Measurements from ENCODE around the gene PTTG1IP2. TPM values are rescaled to one million over a fixed set of nuclear protein-coding genes. Genes with fewer than 3 reads are reported as not detected.

PTTG1IP2 gene
- not detected for total RNA-seq
- not detected for polyA plus RNA-seq
- not detected for total RNA-seq

DNA sequence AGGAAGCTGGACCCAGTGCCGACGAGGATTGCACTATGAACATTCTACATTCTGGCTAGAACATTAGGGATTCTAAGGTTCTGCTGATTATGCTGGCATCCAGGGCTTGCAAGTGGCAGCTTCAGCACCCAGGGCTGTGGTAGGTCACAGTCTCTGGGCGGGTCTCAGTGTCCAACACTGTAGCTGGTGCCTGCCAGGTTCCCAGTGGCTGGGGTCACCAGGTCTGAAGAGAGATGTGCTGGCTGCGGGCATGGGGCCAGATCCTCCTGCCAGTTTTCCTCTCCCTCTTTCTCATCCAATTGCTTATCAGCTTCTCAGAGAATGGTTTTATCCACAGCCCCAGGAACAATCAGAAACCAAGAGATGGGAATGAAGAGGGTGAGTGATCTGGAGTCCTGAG, at the start of gene PTTG1IP2:
PTTG1IP2 (plus strand) TSS at position 86 of the 400 bp plus-strand sequence; CDS start at position 234, 148 bp downstream.
- Histone ChIP-seq H3K4me1 (ENCODE audit: control insufficient read depth in 2 of 2, insufficient read depth in 2 of 2, low read length in 2 of 2) (no peaks in the 10 kb centered on the region), H3K36me3 (ENCODE audit: control insufficient read depth in 2 of 3, insufficient read depth in 3 of 3, low read length in 3 of 3) (no peaks in the 10 kb centered on the region), H3K27ac (ENCODE audit: low read depth, low read length) (no peak within 1 kb of the TSS), H3K27me3 (ENCODE audit: control insufficient read depth in 2 of 2, insufficient read depth in 2 of 2, low read length in 2 of 2) (peaks cover 0 to 4% of the 10 kb centered on the region in 2 donors), H3K4me3 (ENCODE audit: low read length) (no peak within 1 kb of the TSS), H3K9me3 (ENCODE audit: control insufficient read depth in 2 of 3, low read length in 3 of 3) (peaks cover 0 to under 1% (median 0%) of the 10 kb centered on the region in 3 experiments)
- Mint-ChIP-seq H3K9me3 (peaks cover 7 to 16% (median 12%) of the 10 kb centered on the region in 11 donors), H3K4me3 (no peak within 1 kb of the TSS), H3K27me3 (peaks cover 4 to 23% (median 11%) of the 10 kb centered on the region in 5 donors), H3K27ac (no peak within 1 kb of the TSS), H3K36me3 (peaks cover 0 to 15% (median 8%) of the 10 kb centered on the region in 5 donors), H3K4me1 (peaks cover 0 to 1% (median 0%) of the 10 kb centered on the region in 7 donors)
- DNase-seq (no peak), ATAC-seq (no peak)
- ChIA-PET POLR2A (no interaction called here), CTCF (no interaction called here)
- intact Hi-C loops (cut with micrococcal nuclease), result no loop called here

DNA sequence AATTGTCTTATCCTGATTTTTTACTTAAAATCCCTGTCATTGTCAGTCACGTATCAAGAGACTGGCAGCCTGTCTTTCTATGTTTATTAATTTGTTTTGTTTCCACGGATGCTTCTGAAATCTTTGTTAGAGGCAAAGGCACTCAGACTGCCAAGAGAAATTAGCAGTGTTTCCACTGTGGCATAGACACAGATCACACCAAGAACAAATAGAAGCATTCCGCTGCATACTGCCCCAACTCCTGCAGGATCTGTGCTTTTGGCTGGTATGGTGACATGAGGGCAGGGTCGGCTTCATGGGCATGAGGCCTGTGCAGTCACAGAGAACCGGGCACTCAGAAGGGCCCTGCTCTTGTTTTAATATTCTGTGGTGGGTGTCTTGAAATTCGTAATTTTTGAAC, 47.8 kb upstream of the PTTG1IP2 start:
- ATAC-seq (no peak), DNase-seq (no peak)
- ChIA-PET CTCF (no interaction called here), POLR2A (no interaction called here)
- no peak overlapping the region for H3K27ac Mint-ChIP-seq
- intact Hi-C loops (cut with micrococcal nuclease), result no loop called here
- no peaks in the 10 kb centered on the region for H3K27me3 Mint-ChIP-seq
- Histone ChIP-seq H3K9me3 (ENCODE audit: control insufficient read depth in 2 of 3, low read length in 3 of 3) (no peaks in the 10 kb centered on the region), H3K4me3 (ENCODE audit: low read length) (no peak overlapping the region), H3K27me3 (ENCODE audit: control insufficient read depth in 2 of 2, insufficient read depth in 2 of 2, low read length in 2 of 2) (no peaks in the 10 kb centered on the region), H3K36me3 (ENCODE audit: control insufficient read depth in 2 of 3, insufficient read depth in 3 of 3, low read length in 3 of 3) (no peaks in the 10 kb centered on the region), H3K4me1 (ENCODE audit: control insufficient read depth in 2 of 2, insufficient read depth in 2 of 2, low read length in 2 of 2) (no peaks in the 10 kb centered on the region), H3K27ac (ENCODE audit: low read depth, low read length) (no peak overlapping the region)
- no peak overlapping the region for H3K4me3 Mint-ChIP-seq
- H3K4me1 Mint-ChIP-seq, result peaks cover 0 to 16% (median 0%) of the 10 kb centered on the region in 7 donors
- no peaks in the 10 kb centered on the region for H3K9me3 Mint-ChIP-seq
- no peaks in the 10 kb centered on the region for H3K36me3 Mint-ChIP-seq

GRCh38 chr7:90424720-90425119, 44.7 kb upstream of the PTTG1IP2 start:
- CTCF ChIA-PET, result no interaction called here
- intact Hi-C loops (cut with micrococcal nuclease), result loop anchor here (1.0 to 5.0 kb wide), 3 partner anchors 78 to 1877 kb away; partner anchors contain the start of genes CFAP69 (in 2 of the 2) and GTPBP10 (in 1 of the 2)

GRCh38 chr7:90425376-90425775, 44.1 kb upstream of the PTTG1IP2 start:
- Mint-ChIP-seq H3K36me3 (no peaks in the 10 kb centered on the region), H3K4me3 (no peak overlapping the region), H3K27ac (peak overlapping the region in 2 of 9 donors; percentile 26 to 60), H3K27me3 (peaks cover 0 to 16% (median 13%) of the 10 kb centered on the region in 5 donors), H3K4me1 (peaks cover 0 to 16% (median 0%) of the 10 kb centered on the region in 7 donors), H3K9me3 (no peaks in the 10 kb centered on the region)
- Histone ChIP-seq H3K27me3 (ENCODE audit: control insufficient read depth in 2 of 2, insufficient read depth in 2 of 2, low read length in 2 of 2) (no peaks in the 10 kb centered on the region), H3K4me3 (ENCODE audit: low read length) (no peak overlapping the region), H3K4me1 (ENCODE audit: control insufficient read depth in 2 of 2, insufficient read depth in 2 of 2, low read length in 2 of 2) (no peaks in the 10 kb centered on the region), H3K27ac (ENCODE audit: low read depth, low read length) (no peak overlapping the region), H3K9me3 (ENCODE audit: control insufficient read depth in 2 of 3, low read length in 3 of 3) (no peaks in the 10 kb centered on the region), H3K36me3 (ENCODE audit: control insufficient read depth in 2 of 3, insufficient read depth in 3 of 3, low read length in 3 of 3) (no peaks in the 10 kb centered on the region)
- intact Hi-C loops (cut with micrococcal nuclease), result loop anchor here (1.0 to 5.0 kb wide), 3 partner anchors 79 to 1878 kb away; partner anchors contain the start of genes CFAP69 (in 2 of the 2) and GTPBP10 (in 1 of the 2)
- CTCF ChIA-PET, result interaction anchor here (1.5 to 4.7 kb wide), 2 partner anchors 113 to 272 kb away, joined by 5 to 47 read pairs; partner anchors contain the start of gene STEAP1
- POLR2A ChIA-PET, result no interaction called here
- ATAC-seq (no peak), DNase-seq (no peak)

More at GRCh38 chr7:90424720-90425119, 44.7 kb upstream of the PTTG1IP2 start:
- ATAC-seq (no peak), DNase-seq (no peak)
- H3K9me3 Mint-ChIP-seq, result no peaks in the 10 kb centered on the region
- Histone ChIP-seq H3K4me3 (ENCODE audit: low read length) (no peak overlapping the region), H3K4me1 (ENCODE audit: control insufficient read depth in 2 of 2, insufficient read depth in 2 of 2, low read length in 2 of 2) (no peaks in the 10 kb centered on the region), H3K27ac (ENCODE audit: low read depth, low read length) (no peak overlapping the region), H3K27me3 (ENCODE audit: control insufficient read depth in 2 of 2, insufficient read depth in 2 of 2, low read length in 2 of 2) (no peaks in the 10 kb centered on the region), H3K9me3 (ENCODE audit: control insufficient read depth in 2 of 3, low read length in 3 of 3) (no peaks in the 10 kb centered on the region), H3K36me3 (ENCODE audit: control insufficient read depth in 2 of 3, insufficient read depth in 3 of 3, low read length in 3 of 3) (no peaks in the 10 kb centered on the region)
- peaks cover 0 to 16% (median 0%) of the 10 kb centered on the region in 7 donors for H3K4me1 Mint-ChIP-seq
- peaks cover 0 to 11% (median 7%) of the 10 kb centered on the region in 5 donors for H3K27me3 Mint-ChIP-seq
- H3K4me3 Mint-ChIP-seq, result peak overlapping the region in 1 of 10 donors; percentile 23
- POLR2A ChIA-PET, result no interaction called here
- H3K27ac Mint-ChIP-seq, result peak overlapping the region in 2 of 9 donors; percentile 26 to 60
- H3K36me3 Mint-ChIP-seq, result no peaks in the 10 kb centered on the region

DNA sequence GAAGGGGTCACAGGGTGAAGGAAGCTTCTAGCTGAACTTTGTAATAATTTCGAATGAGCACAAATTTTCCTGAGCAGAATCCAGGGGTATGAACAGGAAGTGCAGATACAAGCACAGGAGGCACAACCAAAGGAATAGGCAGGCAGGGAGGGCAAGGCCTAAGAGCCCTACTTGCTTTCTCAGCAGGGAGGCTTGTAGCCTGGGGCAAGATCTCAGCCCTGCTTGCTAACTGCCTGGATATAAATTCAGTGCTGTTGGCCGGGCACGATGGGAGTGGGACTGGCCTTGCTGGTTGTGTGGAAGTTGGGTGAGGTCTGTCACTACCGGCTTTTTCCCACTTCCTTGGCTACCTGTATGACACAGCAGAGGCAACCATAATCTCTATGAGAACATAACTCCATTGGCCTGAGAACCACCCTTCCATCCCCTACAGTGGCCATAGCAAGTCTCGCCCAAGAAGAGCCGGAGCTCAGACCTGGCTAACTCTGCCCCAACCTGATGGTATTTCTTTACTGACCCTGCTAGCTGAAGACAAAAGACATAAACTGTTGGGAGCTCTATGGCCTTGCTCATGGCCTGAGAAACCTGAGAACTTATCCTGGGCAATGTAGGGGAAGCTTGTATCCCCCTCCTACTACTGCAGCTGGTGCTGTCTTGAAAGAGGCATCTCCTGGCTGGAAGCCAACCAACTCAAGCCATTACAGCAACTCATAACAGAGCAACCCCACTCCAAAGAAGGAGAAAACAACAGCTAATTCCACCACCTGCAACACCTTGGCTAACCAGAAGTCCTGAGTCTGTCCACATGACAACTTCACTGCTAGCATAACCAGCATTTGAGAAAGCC, 38.6 kb upstream of the PTTG1IP2 start:
- Mint-ChIP-seq H3K4me3 (no peak overlapping the region), H3K27ac (no peak overlapping the region), H3K36me3 (peaks cover 0 to 4% (median 0%) of the 10 kb centered on the region in 5 donors), H3K9me3 (peaks cover 0 to 21% (median 3%) of the 10 kb centered on the region in 11 donors), H3K27me3 (peaks cover 2 to 46% (median 42%) of the 10 kb centered on the region in 5 donors), H3K4me1 (peaks cover 0 to 2% (median 0%) of the 10 kb centered on the region in 7 donors)
- Histone ChIP-seq H3K27ac (ENCODE audit: low read depth, low read length) (no peak overlapping the region), H3K36me3 (ENCODE audit: control insufficient read depth in 2 of 3, insufficient read depth in 3 of 3, low read length in 3 of 3) (no peaks in the 10 kb centered on the region), H3K9me3 (ENCODE audit: control insufficient read depth in 2 of 3, low read length in 3 of 3) (peaks cover 0 to 7% (median 0%) of the 10 kb centered on the region in 3 experiments), H3K4me1 (ENCODE audit: control insufficient read depth in 2 of 2, insufficient read depth in 2 of 2, low read length in 2 of 2) (no peaks in the 10 kb centered on the region), H3K27me3 (ENCODE audit: control insufficient read depth in 2 of 2, insufficient read depth in 2 of 2, low read length in 2 of 2) (no peaks in the 10 kb centered on the region), H3K4me3 (ENCODE audit: low read length) (no peak overlapping the region)
- ChIA-PET CTCF (interaction anchor here (1.4 kb wide), 1 partner anchor 266 kb away, joined by 3 read pairs; no protein-coding TSS in a partner anchor), POLR2A (no interaction called here)
- intact Hi-C loops (cut with micrococcal nuclease), result no loop called here
- no peak for ATAC-seq
- no peak for DNase-seq

- Histone ChIP-seq H3K27ac (ENCODE audit: low read depth, low read length) (no peak overlapping the region), H3K9me3 (ENCODE audit: control insufficient read depth in 2 of 3, low read length in 3 of 3) (peaks cover 0 to 7% (median 0%) of the 10 kb centered on the region in 3 experiments), H3K4me3 (ENCODE audit: low read length) (no peak overlapping the region), H3K4me1 (ENCODE audit: control insufficient read depth in 2 of 2, insufficient read depth in 2 of 2, low read length in 2 of 2) (no peaks in the 10 kb centered on the region), H3K36me3 (ENCODE audit: control insufficient read depth in 2 of 3, insufficient read depth in 3 of 3, low read length in 3 of 3) (no peaks in the 10 kb centered on the region), H3K27me3 (ENCODE audit: control insufficient read depth in 2 of 2, insufficient read depth in 2 of 2, low read length in 2 of 2) (no peaks in the 10 kb centered on the region)
- intact Hi-C loops (cut with micrococcal nuclease), result no loop called here
- H3K36me3 Mint-ChIP-seq, result peaks cover 0 to 4% (median 0%) of the 10 kb centered on the region in 5 donors
- H3K4me1 Mint-ChIP-seq, result no peaks in the 10 kb centered on the region
- ATAC-seq (no peak), DNase-seq (no peak)
- peaks cover 8 to 59% (median 48%) of the 10 kb centered on the region in 5 donors for H3K27me3 Mint-ChIP-seq
- H3K4me3 Mint-ChIP-seq, result no peak overlapping the region
- peaks cover 0 to 21% (median 4%) of the 10 kb centered on the region in 11 donors for H3K9me3 Mint-ChIP-seq
- POLR2A ChIA-PET, result no interaction called here
- no peak overlapping the region for H3K27ac Mint-ChIP-seq
- CTCF ChIA-PET, result interaction anchor here (0.7 kb wide), 1 partner anchor 10 kb away, joined by 3 read pairs; no protein-coding TSS in a partner anchor
Observed at GRCh38 chr7:90432752-90433151, 36.7 kb upstream of the PTTG1IP2 start.

Measured in naive thymus-derived CD4-positive, alpha-beta T cell (primary cell).